Renal cortex interstitium (tissue), 11 donors: Measurements from ENCODE around the gene STX19. TPM values are rescaled to one million over a fixed set of nuclear protein-coding genes. Genes with fewer than 3 reads are reported as not detected.
"Not testable (repeated sequence)": the region's sequence is repeated elsewhere in the genome, so short reads cannot be mapped to it uniquely, and the experiment has no call there.

Experiments used
- DNase-seq, 11 donors: peaks; one replicate each; pipeline ENCODE4 v3.0.0-alpha.2; 2013; ENCODE audit warnings: low read depth in 9 of 11, low spot score in 4 of 11; ENCODE audit errors: extremely low read depth in 1 of 11
- polyA plus RNA-seq, 3 donors: library from polyadenylated mRNA; unstranded; fragments of 120-200 nt; gene quantifications; one replicate each; pipeline ENCODE4 v1.2.1, GENCODE V29; 2013; ENCODE audit not compliant: insufficient read length in 3 of 3

The STX19 gene
- polyA plus RNA-seq, 3 donors, result 0.29 to 0.35 TPM; not detected in 1

GRCh38 chr3:93988283-93988682, 40.1 kb downstream of the STX19 start:
- DNase-seq, result no peak

GRCh38 chr3:93984618-93985017, 43.8 kb downstream of the STX19 start:
- DNase-seq, result no peak

- no peak for DNase-seq
These were observed 45.0 kb downstream of the STX19 start for GRCh38 chr3:93983408-93983807.

GRCh38 chr3:93981649-93982048, 46.7 kb downstream of the STX19 start:
- DNase-seq, result no peak

GRCh38 chr3:93979850-93980676, 48.3 kb downstream of the STX19 start, which contains the start of gene ARL13B:
Gene ARL13B, plus strand, starts transcription at chr3:93980155. Its CDS starts 269 bp downstream, at chr3:93980424.
- peak; percentile 88 to 98 (median 96) for DNase-seq

GRCh38 chr3:93973131-93974126, 55.0 kb downstream of the STX19 start, which contains the start of gene PROS1:
Gene PROS1, minus strand, starts transcription at chr3:93973896. Its CDS starts 147 bp downstream, at chr3:93973749.
- DNase-seq, result peak in 10 of 11 donors; percentile 60 to 83 (median 74)

GRCh38 chr3:93969997-93970396, 58.4 kb downstream of the STX19 start:
- DNase-seq, result no peak

GRCh38 chr3:93969443-93969842, 59.0 kb downstream of the STX19 start:
- DNase-seq, result no peak

- not testable (repeated sequence) for DNase-seq
These were observed 63.3 kb downstream of the STX19 start for GRCh38 chr3:93965106-93965505.

Other genes with a start within 250 kb of the STX19 start
- gene PROS1, start 54.7 kb downstream of the STX19 start, polyA plus RNA-seq, result 10 to 100 TPM; 37.3 to 46.7 (median 41.7) TPM
- gene ARL13B, start 48.4 kb downstream of the STX19 start, polyA plus RNA-seq, result 10 to 100 TPM; 17.3 to 19.8 (median 18.5) TPM
- gene DHFR2, start 34.3 kb upstream of the STX19 start, polyA plus RNA-seq, result 10 to 100 TPM in 2 of 3 donors, 1 to 10 TPM in 1; 9.6 to 11.1 (median 10.4) TPM
- gene NSUN3, start 34.5 kb upstream of the STX19 start, polyA plus RNA-seq, result 10 to 100 TPM; 10.9 to 14.8 (median 12.5) TPM